ENCODE data around the gene IFT25.

DNA sequence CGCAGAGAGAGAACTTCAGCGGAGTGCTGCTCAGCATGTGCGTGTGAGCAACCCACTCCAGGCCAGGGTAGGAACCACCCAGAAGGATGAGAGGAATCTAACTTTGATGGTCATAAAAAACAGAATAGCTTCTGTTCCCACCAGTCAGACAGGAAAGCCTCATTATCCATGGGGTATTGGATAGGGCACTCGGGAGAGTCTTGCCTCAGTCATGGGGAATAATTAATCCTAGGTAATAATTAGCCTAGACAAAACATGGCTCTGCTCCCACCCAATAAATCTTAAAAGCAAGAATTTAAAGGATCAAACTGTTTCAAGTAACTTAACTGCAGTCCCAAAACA is 37.2 kb upstream of the IFT25 start:
- TF ChIP-seq, protein P1, sequence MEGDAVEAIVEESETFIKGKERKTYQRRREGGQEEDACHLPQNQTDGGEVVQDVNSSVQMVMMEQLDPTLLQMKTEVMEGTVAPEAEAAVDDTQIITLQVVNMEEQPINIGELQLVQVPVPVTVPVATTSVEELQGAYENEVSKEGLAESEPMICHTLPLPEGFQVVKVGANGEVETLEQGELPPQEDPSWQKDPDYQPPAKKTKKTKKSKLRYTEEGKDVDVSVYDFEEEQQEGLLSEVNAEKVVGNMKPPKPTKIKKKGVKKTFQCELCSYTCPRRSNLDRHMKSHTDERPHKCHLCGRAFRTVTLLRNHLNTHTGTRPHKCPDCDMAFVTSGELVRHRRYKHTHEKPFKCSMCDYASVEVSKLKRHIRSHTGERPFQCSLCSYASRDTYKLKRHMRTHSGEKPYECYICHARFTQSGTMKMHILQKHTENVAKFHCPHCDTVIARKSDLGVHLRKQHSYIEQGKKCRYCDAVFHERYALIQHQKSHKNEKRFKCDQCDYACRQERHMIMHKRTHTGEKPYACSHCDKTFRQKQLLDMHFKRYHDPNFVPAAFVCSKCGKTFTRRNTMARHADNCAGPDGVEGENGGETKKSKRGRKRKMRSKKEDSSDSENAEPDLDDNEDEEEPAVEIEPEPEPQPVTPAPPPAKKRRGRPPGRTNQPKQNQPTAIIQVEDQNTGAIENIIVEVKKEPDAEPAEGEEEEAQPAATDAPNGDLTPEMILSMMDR (conservative IDR thresholded peaks at IDR 0.05; ENCODE audit: low read depth in 2 of 2): no peak
- TF ChIP-seq, protein P2, sequence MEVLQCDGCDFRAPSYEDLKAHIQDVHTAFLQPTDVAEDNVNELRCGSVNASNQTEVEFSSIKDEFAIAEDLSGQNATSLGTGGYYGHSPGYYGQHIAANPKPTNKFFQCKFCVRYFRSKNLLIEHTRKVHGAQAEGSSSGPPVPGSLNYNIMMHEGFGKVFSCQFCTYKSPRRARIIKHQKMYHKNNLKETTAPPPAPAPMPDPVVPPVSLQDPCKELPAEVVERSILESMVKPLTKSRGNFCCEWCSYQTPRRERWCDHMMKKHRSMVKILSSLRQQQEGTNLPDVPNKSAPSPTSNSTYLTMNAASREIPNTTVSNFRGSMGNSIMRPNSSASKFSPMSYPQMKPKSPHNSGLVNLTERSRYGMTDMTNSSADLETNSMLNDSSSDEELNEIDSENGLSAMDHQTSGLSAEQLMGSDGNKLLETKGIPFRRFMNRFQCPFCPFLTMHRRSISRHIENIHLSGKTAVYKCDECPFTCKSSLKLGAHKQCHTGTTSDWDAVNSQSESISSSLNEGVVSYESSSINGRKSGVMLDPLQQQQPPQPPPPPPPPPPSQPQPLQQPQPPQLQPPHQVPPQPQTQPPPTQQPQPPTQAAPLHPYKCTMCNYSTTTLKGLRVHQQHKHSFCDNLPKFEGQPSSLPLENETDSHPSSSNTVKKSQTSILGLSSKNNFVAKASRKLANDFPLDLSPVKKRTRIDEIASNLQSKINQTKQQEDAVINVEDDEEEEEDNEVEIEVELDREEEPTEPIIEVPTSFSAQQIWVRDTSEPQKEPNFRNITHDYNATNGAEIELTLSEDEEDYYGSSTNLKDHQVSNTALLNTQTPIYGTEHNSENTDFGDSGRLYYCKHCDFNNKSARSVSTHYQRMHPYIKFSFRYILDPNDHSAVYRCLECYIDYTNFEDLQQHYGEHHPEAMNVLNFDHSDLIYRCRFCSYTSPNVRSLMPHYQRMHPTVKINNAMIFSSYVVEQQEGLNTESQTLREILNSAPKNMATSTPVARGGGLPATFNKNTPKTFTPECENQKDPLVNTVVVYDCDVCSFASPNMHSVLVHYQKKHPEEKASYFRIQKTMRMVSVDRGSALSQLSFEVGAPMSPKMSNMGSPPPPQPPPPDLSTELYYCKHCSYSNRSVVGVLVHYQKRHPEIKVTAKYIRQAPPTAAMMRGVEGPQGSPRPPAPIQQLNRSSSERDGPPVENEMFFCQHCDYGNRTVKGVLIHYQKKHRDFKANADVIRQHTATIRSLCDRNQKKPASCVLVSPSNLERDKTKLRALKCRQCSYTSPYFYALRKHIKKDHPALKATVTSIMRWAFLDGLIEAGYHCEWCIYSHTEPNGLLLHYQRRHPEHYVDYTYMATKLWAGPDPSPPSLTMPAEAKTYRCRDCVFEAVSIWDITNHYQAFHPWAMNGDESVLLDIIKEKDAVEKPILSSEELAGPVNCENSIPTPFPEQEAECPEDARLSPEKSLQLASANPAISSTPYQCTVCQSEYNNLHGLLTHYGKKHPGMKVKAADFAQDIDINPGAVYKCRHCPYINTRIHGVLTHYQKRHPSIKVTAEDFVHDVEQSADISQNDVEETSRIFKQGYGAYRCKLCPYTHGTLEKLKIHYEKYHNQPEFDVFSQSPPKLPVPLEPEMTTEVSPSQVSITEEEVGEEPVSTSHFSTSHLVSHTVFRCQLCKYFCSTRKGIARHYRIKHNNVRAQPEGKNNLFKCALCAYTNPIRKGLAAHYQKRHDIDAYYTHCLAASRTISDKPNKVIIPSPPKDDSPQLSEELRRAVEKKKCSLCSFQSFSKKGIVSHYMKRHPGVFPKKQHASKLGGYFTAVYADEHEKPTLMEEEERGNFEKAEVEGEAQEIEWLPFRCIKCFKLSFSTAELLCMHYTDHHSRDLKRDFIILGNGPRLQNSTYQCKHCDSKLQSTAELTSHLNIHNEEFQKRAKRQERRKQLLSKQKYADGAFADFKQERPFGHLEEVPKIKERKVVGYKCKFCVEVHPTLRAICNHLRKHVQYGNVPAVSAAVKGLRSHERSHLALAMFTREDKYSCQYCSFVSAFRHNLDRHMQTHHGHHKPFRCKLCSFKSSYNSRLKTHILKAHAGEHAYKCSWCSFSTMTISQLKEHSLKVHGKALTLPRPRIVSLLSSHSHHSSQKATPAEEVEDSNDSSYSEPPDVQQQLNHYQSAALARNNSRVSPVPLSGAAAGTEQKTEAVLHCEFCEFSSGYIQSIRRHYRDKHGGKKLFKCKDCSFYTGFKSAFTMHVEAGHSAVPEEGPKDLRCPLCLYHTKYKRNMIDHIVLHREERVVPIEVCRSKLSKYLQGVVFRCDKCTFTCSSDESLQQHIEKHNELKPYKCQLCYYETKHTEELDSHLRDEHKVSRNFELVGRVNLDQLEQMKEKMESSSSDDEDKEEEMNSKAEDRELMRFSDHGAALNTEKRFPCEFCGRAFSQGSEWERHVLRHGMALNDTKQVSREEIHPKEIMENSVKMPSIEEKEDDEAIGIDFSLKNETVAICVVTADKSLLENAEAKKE (CRISPR knock-in tag; IDR thresholded peaks at IDR 0.05): no peak
- TF ChIP-seq, protein P3, sequence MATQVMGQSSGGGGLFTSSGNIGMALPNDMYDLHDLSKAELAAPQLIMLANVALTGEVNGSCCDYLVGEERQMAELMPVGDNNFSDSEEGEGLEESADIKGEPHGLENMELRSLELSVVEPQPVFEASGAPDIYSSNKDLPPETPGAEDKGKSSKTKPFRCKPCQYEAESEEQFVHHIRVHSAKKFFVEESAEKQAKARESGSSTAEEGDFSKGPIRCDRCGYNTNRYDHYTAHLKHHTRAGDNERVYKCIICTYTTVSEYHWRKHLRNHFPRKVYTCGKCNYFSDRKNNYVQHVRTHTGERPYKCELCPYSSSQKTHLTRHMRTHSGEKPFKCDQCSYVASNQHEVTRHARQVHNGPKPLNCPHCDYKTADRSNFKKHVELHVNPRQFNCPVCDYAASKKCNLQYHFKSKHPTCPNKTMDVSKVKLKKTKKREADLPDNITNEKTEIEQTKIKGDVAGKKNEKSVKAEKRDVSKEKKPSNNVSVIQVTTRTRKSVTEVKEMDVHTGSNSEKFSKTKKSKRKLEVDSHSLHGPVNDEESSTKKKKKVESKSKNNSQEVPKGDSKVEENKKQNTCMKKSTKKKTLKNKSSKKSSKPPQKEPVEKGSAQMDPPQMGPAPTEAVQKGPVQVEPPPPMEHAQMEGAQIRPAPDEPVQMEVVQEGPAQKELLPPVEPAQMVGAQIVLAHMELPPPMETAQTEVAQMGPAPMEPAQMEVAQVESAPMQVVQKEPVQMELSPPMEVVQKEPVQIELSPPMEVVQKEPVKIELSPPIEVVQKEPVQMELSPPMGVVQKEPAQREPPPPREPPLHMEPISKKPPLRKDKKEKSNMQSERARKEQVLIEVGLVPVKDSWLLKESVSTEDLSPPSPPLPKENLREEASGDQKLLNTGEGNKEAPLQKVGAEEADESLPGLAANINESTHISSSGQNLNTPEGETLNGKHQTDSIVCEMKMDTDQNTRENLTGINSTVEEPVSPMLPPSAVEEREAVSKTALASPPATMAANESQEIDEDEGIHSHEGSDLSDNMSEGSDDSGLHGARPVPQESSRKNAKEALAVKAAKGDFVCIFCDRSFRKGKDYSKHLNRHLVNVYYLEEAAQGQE (IDR thresholded peaks at IDR 0.05; ENCODE audit: unreplicated experiment): no peak
- TF ChIP-seq EZH2 (IDR thresholded peaks at IDR 0.05; ENCODE audit: low read depth, unreplicated experiment): no peak
- no peak for TF ChIP-seq NANOG (IDR thresholded peaks at IDR 0.05; ENCODE audit: borderline replicate concordance)
- TF ChIP-seq POLR2AphosphoS5 (IDR thresholded peaks at IDR 0.05; ENCODE audit: low read depth): no peak

Data from GM23338 (cell line).